Activated B cell treated with CpG ODN at 0.5 μM for 24 hours (primary cell): ENCODE data around the gene CD3E. TPM values are rescaled to one million over a fixed set of nuclear protein-coding genes. Genes with fewer than 3 reads are reported as not detected.

Experiments
- ATAC-seq: fragments of 200-7000 bp; cut with Tn5 transposase; one replicate; pipeline ENCODE4 v1.10.0; 2021; ENCODE audit warnings: low read depth, mild to moderate bottlenecking, moderate library complexity
- CTCF ChIA-PET: fragments of 350-600 bp; sonication (Branson Sonifier 250); formaldehyde crosslinking; loops from one replicate; lab custom pipeline; 2021; ENCODE audit warnings: antibody characterized with exemption; lab: Charles Lee
- POLR2A ChIA-PET: fragments of 350-600 bp; sonication (Branson Sonifier 250); formaldehyde crosslinking; loops from one replicate; lab custom pipeline; 2021; ENCODE audit warnings: antibody characterized with exemption; lab: Charles Lee
- DNase-seq: peaks from one replicate; pipeline ENCODE4 v3.0.0; 2022
- H3K27ac Mint-ChIP-seq: one replicate; pipeline ENCODE4 v1.8.0; 2020; ENCODE audit warnings: mixed read lengths
- H3K27me3 Mint-ChIP-seq: one replicate; pipeline ENCODE4 v1.8.0; 2021; ENCODE audit warnings: mixed read lengths
- H3K36me3 Mint-ChIP-seq: one replicate; pipeline ENCODE4 v1.8.0; 2021; ENCODE audit warnings: low read depth, mixed read lengths
- H3K4me1 Mint-ChIP-seq: one replicate; pipeline ENCODE4 v1.8.0; 2021; ENCODE audit warnings: mixed read lengths
- H3K4me3 Mint-ChIP-seq: one replicate; pipeline ENCODE4 v1.8.0; 2020; ENCODE audit warnings: mild to moderate bottlenecking, mixed read lengths
- H3K9me3 Mint-ChIP-seq: one replicate; pipeline ENCODE4 v1.8.0; 2020; ENCODE audit warnings: mixed read lengths
- intact Hi-C: fragments of 100-400 bp; cut with micrococcal nuclease; formaldehyde crosslinking; loops from one replicate; pipeline ENCODE4 v1.15.1; 2024
- total RNA-seq: library from RNA; stranded (reverse); gene quantifications from 2 replicates; pipeline ENCODE4 v1.2.3, GENCODE V29; 2022
- TF ChIP-seq, protein P1 (sequence below): fragments of 200-600 bp; IDR thresholded peaks from one replicate; pipeline ENCODE4 v1.8.0; 2022; ENCODE audit warnings: antibody characterized with exemption, mild to moderate bottlenecking

CD3E gene
- total RNA-seq, 1 donor from 2014 or later = 0.95 TPM

DNA sequence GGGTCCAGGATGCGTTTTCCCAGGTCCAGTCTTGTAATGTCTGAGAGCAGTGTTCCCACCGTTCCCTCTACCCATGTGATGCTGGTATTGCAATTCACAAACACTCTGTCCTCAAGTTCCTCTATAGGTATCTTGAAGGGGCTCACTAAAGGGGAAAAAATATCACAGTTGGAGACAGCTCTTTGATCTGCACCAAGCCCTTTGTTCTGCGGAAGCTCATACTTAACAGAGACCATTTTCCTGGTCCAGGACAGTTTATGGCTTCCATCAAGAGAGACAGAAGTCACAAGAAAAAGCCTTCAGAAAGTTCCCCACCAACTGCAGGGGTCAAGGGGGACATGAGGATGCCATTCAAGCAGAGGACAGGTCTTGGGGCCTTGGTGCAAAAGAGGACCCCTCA, 35.9 kb downstream of the CD3E start:
- Mint-ChIP-seq H3K4me3 (no peak overlapping the region), H3K27ac (no peak overlapping the region), H3K27me3 (peaks cover 3% of the 10 kb centered on the region), H3K4me1 (peaks cover 12% of the 10 kb centered on the region), H3K9me3 (no peaks in the 10 kb centered on the region), H3K36me3 (no peaks in the 10 kb centered on the region)
- ChIA-PET CTCF (no interaction called here), POLR2A (no interaction called here)
- TF ChIP-seq, protein P1, sequence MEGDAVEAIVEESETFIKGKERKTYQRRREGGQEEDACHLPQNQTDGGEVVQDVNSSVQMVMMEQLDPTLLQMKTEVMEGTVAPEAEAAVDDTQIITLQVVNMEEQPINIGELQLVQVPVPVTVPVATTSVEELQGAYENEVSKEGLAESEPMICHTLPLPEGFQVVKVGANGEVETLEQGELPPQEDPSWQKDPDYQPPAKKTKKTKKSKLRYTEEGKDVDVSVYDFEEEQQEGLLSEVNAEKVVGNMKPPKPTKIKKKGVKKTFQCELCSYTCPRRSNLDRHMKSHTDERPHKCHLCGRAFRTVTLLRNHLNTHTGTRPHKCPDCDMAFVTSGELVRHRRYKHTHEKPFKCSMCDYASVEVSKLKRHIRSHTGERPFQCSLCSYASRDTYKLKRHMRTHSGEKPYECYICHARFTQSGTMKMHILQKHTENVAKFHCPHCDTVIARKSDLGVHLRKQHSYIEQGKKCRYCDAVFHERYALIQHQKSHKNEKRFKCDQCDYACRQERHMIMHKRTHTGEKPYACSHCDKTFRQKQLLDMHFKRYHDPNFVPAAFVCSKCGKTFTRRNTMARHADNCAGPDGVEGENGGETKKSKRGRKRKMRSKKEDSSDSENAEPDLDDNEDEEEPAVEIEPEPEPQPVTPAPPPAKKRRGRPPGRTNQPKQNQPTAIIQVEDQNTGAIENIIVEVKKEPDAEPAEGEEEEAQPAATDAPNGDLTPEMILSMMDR = no peak
- intact Hi-C loops = no loop called here
- no peak for DNase-seq
- ATAC-seq = no peak

DNA sequence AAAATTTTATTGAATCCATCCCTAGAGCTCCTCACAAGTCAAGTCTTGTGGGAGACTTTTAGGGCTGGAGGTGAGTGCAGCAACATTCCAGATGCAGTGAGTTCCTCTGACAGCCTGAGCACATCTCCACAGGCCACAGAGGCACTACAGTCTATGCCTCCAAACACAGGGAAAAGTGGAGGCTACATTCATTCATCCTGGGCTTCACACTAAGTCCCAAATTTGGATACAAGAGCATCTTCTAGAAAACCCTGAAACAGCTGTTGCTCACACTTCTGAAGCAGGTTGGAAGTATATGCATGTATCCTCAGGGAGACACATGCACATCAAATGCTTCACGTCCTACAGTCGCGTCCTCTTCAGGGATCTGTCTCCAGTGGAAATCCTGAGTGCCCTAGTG, 36.7 kb downstream of the CD3E start:
- POLR2A ChIA-PET = no interaction called here
- TF ChIP-seq, protein P1 = no peak
- Mint-ChIP-seq H3K4me1 (peaks cover 12% of the 10 kb centered on the region), H3K27me3 (peaks cover 4% of the 10 kb centered on the region), H3K9me3 (no peaks in the 10 kb centered on the region), H3K27ac (no peak overlapping the region), H3K4me3 (no peak overlapping the region), H3K36me3 (no peaks in the 10 kb centered on the region)
- DNase-seq (no peak), ATAC-seq (no peak)
- intact Hi-C loops = no loop called here
- CTCF ChIA-PET = no interaction called here

DNA sequence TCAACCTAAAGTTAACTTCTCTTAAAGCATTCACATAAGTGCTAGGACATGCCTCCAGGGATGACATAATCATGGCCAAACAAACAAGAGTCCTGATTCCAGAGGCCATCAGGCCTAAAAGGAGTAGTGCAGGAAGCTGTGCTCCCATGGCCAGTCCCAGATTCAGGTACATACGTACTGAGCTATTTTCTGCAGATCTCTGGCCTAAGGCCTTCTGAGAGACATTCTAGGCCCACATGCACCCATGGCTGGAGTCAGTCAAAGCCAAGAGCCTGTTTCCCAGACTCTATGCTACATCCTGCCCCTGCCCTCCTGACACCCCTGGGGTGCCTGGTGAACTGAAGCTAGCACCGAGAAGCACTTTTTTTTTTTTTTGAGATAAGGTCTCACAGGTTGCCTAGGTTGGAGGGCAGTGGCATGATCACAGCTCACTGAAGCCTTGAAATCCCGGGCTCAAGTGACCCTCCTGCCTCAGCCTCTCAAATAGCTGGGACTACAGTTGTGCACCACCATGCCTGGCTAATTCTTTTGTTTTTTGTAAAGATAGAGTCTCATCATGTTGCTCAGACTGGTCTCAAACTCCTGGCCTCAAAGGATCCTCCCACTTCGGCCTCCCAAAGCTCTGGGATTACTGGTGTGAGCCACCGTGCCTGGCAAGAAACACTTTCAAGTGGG, 37.4 kb downstream of the CD3E start:
- H3K4me1 Mint-ChIP-seq = peaks cover 12% of the 10 kb centered on the region
- TF ChIP-seq, protein P1 = no peak
- H3K27me3 Mint-ChIP-seq = peaks cover 4% of the 10 kb centered on the region
- ATAC-seq = no peak
- H3K9me3 Mint-ChIP-seq = no peaks in the 10 kb centered on the region
- CTCF ChIA-PET = interaction anchor here (1.1 kb wide), 1 partner anchor 143 kb away, joined by 5 read pairs; no protein-coding TSS in a partner anchor
- no peak overlapping the region for H3K27ac Mint-ChIP-seq
- intact Hi-C loops = no loop called here
- no peak for DNase-seq
- POLR2A ChIA-PET = interaction anchor here (0.6 kb wide), 1 partner anchor 966 kb away, joined by 3 read pairs; no protein-coding TSS in a partner anchor
- H3K36me3 Mint-ChIP-seq = no peaks in the 10 kb centered on the region
- no peak overlapping the region for H3K4me3 Mint-ChIP-seq

DNA sequence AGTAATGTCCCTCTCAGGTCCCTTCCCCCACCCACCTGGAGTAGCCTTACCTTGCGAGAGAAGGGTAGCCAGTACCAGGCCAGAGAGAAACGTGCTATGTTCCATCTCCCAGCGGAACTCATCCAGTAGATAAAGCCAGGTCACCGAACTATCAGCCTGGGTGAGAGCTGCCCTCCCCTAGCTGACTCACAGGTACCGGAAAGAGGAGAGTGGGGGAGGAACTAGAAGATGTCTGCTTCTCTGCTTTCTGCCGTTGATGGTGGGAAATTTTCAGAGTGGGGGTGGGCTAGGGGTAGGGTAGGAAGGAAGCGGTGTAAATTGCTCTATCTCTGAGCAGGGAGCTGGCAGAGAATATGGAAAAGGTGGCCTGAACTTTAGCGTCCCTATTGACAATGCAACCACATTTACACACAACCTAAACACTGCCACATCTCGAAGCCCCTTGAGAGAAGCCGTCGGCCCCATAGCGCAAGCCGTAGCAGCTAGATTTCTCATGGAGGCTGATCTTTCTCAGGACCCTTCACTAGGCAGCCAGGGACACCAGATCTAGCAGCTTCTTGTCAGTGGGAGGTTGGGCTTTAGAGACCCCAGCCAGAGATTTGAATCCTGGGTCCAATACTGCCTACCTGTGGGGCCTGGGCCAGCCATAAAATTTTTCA, 38.1 kb downstream of the CD3E start, which contains the start of gene CD3D:
TSS of gene CD3D (minus strand) at position 203 of the 659 bp plus-strand sequence. CDS start at position 105, 98 bp downstream.
- Mint-ChIP-seq H3K36me3 (no peaks in the 10 kb centered on the region), H3K27ac (no peak within 1 kb of the TSS), H3K4me1 (peaks cover 12% of the 10 kb centered on the region), H3K9me3 (no peaks in the 10 kb centered on the region), H3K27me3 (peaks cover 4% of the 10 kb centered on the region), H3K4me3 (no peak within 1 kb of the TSS)
- TF ChIP-seq, protein P1 = no peak
- POLR2A ChIA-PET = no interaction called here
- intact Hi-C loops = no loop called here
- no peak for ATAC-seq
- no peak for DNase-seq
- CTCF ChIA-PET = interaction anchor here (1.1 kb wide), 1 partner anchor 144 kb away, joined by 5 read pairs; no protein-coding TSS in a partner anchor

DNA sequence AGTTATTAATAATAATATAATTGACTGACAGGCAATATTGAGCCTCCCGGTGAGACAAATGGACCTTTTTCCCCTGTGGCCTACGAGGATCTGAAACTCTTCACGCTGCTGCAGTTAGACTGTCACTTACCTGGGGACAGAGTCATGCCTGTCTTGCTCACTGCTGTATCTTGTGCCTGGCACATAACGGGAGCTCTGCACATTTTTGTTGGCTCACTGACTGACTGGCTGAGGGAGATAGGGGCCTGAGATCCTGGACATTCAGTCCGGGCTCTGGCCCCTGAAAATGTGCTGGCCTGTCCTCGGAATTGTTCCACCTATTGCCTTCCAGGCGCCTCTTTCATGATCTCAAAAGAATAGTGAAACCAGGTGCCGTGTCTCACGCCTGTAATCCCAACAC, 38.7 kb downstream of the CD3E start:
- peaks cover 5% of the 10 kb centered on the region for H3K27me3 Mint-ChIP-seq
- intact Hi-C loops = no loop called here
- ATAC-seq = no peak
- H3K27ac Mint-ChIP-seq = no peak overlapping the region
- no peak overlapping the region for H3K4me3 Mint-ChIP-seq
- POLR2A ChIA-PET = no interaction called here
- CTCF ChIA-PET = interaction anchor here (1.1 kb wide), 1 partner anchor 145 kb away, joined by 4 read pairs; no protein-coding TSS in a partner anchor
- H3K9me3 Mint-ChIP-seq = no peaks in the 10 kb centered on the region
- no peak for DNase-seq
- TF ChIP-seq, protein P1 = no peak
- peaks cover 11% of the 10 kb centered on the region for H3K4me1 Mint-ChIP-seq
- H3K36me3 Mint-ChIP-seq = no peaks in the 10 kb centered on the region
